Measurements from ENCODE around the gene PIGM.
A peak's percentile ranks its signal among the peaks of the same experiment; 100 is the strongest.

PIGM gene

GRCh38 chr1:160076295-160076694 lies 44.5 kb upstream of the PIGM start:
- no peak overlapping the region for H3K4me3 ChIP-seq (ENCODE audit: low read length)
- TF ChIP-seq CTCF (IDR thresholded peaks at IDR 0.05; ENCODE audit: insufficient read depth, low read depth, low read length, missing control alignments) = no peak
- DNase-seq (ENCODE audit: low read depth) = no peak

GRCh38 chr1:160075836-160076235 lies 44.0 kb upstream of the PIGM start:
- no peak for TF ChIP-seq CTCF (IDR thresholded peaks at IDR 0.05; ENCODE audit: insufficient read depth, low read depth, low read length, missing control alignments)
- no peak for DNase-seq (ENCODE audit: low read depth)
- H3K4me3 ChIP-seq (ENCODE audit: low read length) = no peak overlapping the region

GRCh38 chr1:160074865-160075264 lies 43.1 kb upstream of the PIGM start:
- TF ChIP-seq CTCF (IDR thresholded peaks at IDR 0.05; ENCODE audit: insufficient read depth, low read depth, low read length, missing control alignments) = no peak
- no peak overlapping the region for H3K4me3 ChIP-seq (ENCODE audit: low read length)
- no peak for DNase-seq (ENCODE audit: low read depth)

GRCh38 chr1:160071289-160071688 lies 39.5 kb upstream of the PIGM start:
- TF ChIP-seq CTCF (IDR thresholded peaks at IDR 0.05; ENCODE audit: insufficient read depth, low read depth, low read length, missing control alignments) = no peak
- no peak overlapping the region for H3K4me3 ChIP-seq (ENCODE audit: low read length)
- DNase-seq (ENCODE audit: low read depth) = no peak

- peak overlapping the region; percentile 27 for H3K4me3 ChIP-seq (ENCODE audit: low read length)
- DNase-seq (ENCODE audit: low read depth) = peak; percentile 50
- TF ChIP-seq CTCF (IDR thresholded peaks at IDR 0.05; ENCODE audit: insufficient read depth, low read depth, low read length, missing control alignments) = no peak
Measured at GRCh38 chr1:160070243-160071163, 38.7 kb upstream of the PIGM start.

GRCh38 chr1:160069460-160070231 lies 37.9 kb upstream of the PIGM start, which contains the start of gene KCNJ10:
Gene KCNJ10, minus strand, starts transcription at chr1:160070160. Its CDS starts 27,628 bp downstream, at chr1:160042532.
- DNase-seq (ENCODE audit: low read depth) = no peak
- no peak for TF ChIP-seq CTCF (IDR thresholded peaks at IDR 0.05; ENCODE audit: insufficient read depth, low read depth, low read length, missing control alignments)
- peak within 1 kb of the TSS; percentile 27 for H3K4me3 ChIP-seq (ENCODE audit: low read length)
